Measurements from ENCODE around the gene TIMP3.

- TF ChIP-seq CTCF (conservative IDR thresholded peaks at IDR 0.05; ENCODE audit: low read depth, low read length) (no peak), FOS (IDR thresholded peaks at IDR 0.05; ENCODE audit: low read depth, low read length) (peak; percentile 39; the same call in 1 of the 2 replicates), POLR2A (IDR thresholded peaks at IDR 0.05; ENCODE audit: low read depth, low read length) (no peak), CEBPB (IDR thresholded peaks at IDR 0.05; ENCODE audit: low read depth, low read length) (no peak), USF2 (IDR thresholded peaks at IDR 0.05; ENCODE audit: low read depth, low read length) (no peak), BHLHE40 (IDR thresholded peaks at IDR 0.05; ENCODE audit: low read depth, low read length) (no peak), MAFK (IDR thresholded peaks at IDR 0.05; ENCODE audit: low read depth, low read length) (no peak), RAD21 (IDR thresholded peaks at IDR 0.05; ENCODE audit: low read length) (no peak), MAZ (IDR thresholded peaks at IDR 0.05; ENCODE audit: borderline replicate concordance, low read depth, low read length) (no peak), MXI1 (IDR thresholded peaks at IDR 0.05; ENCODE audit: borderline replicate concordance, low read depth, low read length) (no peak), RFX5 (IDR thresholded peaks at IDR 0.05; ENCODE audit: low read depth, low read length) (no peak), NFE2L2 (IDR thresholded peaks at IDR 0.05; ENCODE audit: low read depth, low read length) (no peak), CHD1 (IDR thresholded peaks at IDR 0.05; ENCODE audit: low read depth, low read length) (no peak)
Measured at GRCh38 chr22:32752816-32753520, 48.5 kb upstream of the TIMP3 start.

Data from IMR-90 (cell line).